Measurements from ENCODE around the gene CNN2. TPM values are rescaled to one million over a fixed set of nuclear protein-coding genes. Genes with fewer than 3 reads are reported as not detected.

The CNN2 gene
- polyA plus RNA-seq, 1 donor from 2014 or later = 42.8 TPM

GRCh38 chr19:1037621-1038064, 11.2 kb downstream of the CNN2 start:
- no peaks in the 10 kb centered on the region for H4K20me1 ChIP-seq (ENCODE audit: insufficient read depth)
- no peak overlapping the region for H3K9ac ChIP-seq (ENCODE audit: low read length)
- H3F3A ChIP-seq (ENCODE audit: insufficient read depth, low read length, poor library complexity, severe bottlenecking) = no peaks in the 10 kb centered on the region
- no peaks in the 10 kb centered on the region for H3K27me3 ChIP-seq (ENCODE audit: insufficient read depth, low read depth, low read length)
- no peaks in the 10 kb centered on the region for H3K9me3 ChIP-seq (ENCODE audit: low read length)
- H3K79me2 ChIP-seq (replicated peaks; ENCODE audit: insufficient read depth, low read length) = no peaks in the 10 kb centered on the region
- H3K4me2 ChIP-seq (ENCODE audit: low read length) = no peak overlapping the region
- H3K4me3 ChIP-seq (ENCODE audit: low read length) = no peak overlapping the region
- H3K27ac ChIP-seq (ENCODE audit: low read length) = no peak overlapping the region
- TF ChIP-seq CTCF (IDR thresholded peaks at IDR 0.05; ENCODE audit: poor library complexity, severe bottlenecking) (no peak), SMC3 (conservative IDR thresholded peaks at IDR 0.05; ENCODE audit: poor library complexity) (no peak), POLR2AphosphoS5 (IDR thresholded peaks at IDR 0.05) (no peak), EZH2 (IDR thresholded peaks at IDR 0.05; ENCODE audit: borderline replicate concordance, insufficient read depth, low read length, poor library complexity, severe bottlenecking) (no peak)
- H3K9me2 ChIP-seq (ENCODE audit: insufficient read depth, low read length) = no peaks in the 10 kb centered on the region
- no peaks in the 10 kb centered on the region for H3K36me3 ChIP-seq (ENCODE audit: insufficient read depth, low read length)
- H2AFZ ChIP-seq (ENCODE audit: low read depth, low read length) = no peak overlapping the region

GRCh38 chr19:1038978-1039645, 12.7 kb downstream of the CNN2 start:
- Histone ChIP-seq H3K4me2 (ENCODE audit: low read length) (peak overlapping the region; percentile 80), H3K36me3 (ENCODE audit: insufficient read depth, low read length) (no peaks in the 10 kb centered on the region), H3K4me3 (ENCODE audit: low read length) (peak overlapping the region; percentile 81), H3F3A (ENCODE audit: insufficient read depth, low read length, poor library complexity, severe bottlenecking) (no peaks in the 10 kb centered on the region), H3K9ac (ENCODE audit: low read length) (peak overlapping the region; percentile 41), H2AFZ (ENCODE audit: low read depth, low read length) (no peak overlapping the region), H4K20me1 (ENCODE audit: insufficient read depth) (no peaks in the 10 kb centered on the region), H3K27me3 (ENCODE audit: insufficient read depth, low read depth, low read length) (no peaks in the 10 kb centered on the region), H3K79me2 (replicated peaks; ENCODE audit: insufficient read depth, low read length) (no peaks in the 10 kb centered on the region), H3K9me2 (ENCODE audit: insufficient read depth, low read length) (no peaks in the 10 kb centered on the region), H3K9me3 (ENCODE audit: low read length) (no peaks in the 10 kb centered on the region), H3K27ac (ENCODE audit: low read length) (no peak overlapping the region)
- TF ChIP-seq SMC3 (conservative IDR thresholded peaks at IDR 0.05; ENCODE audit: poor library complexity) = no peak
- TF ChIP-seq POLR2AphosphoS5 (IDR thresholded peaks at IDR 0.05) = peak; percentile 27

- Histone ChIP-seq H3K79me2 (replicated peaks; ENCODE audit: insufficient read depth, low read length) (no peaks in the 10 kb centered on the region), H3K9ac (ENCODE audit: low read length) (peak within 1 kb of the TSS; percentile 73), H4K20me1 (ENCODE audit: insufficient read depth) (no peaks in the 10 kb centered on the region), H3K4me2 (ENCODE audit: low read length) (peak within 1 kb of the TSS; percentile 80), H3K9me3 (ENCODE audit: low read length) (no peaks in the 10 kb centered on the region), H2AFZ (ENCODE audit: low read depth, low read length) (peak within 1 kb of the TSS; percentile 14), H3K36me3 (ENCODE audit: insufficient read depth, low read length) (no peaks in the 10 kb centered on the region), H3K4me3 (ENCODE audit: low read length) (peak within 1 kb of the TSS; percentile 81), H3F3A (ENCODE audit: insufficient read depth, low read length, poor library complexity, severe bottlenecking) (no peaks in the 10 kb centered on the region), H3K27me3 (ENCODE audit: insufficient read depth, low read depth, low read length) (no peaks in the 10 kb centered on the region), H3K9me2 (ENCODE audit: insufficient read depth, low read length) (no peaks in the 10 kb centered on the region), H3K27ac (ENCODE audit: low read length) (peak within 1 kb of the TSS; percentile 50)
- peak; percentile 22 for TF ChIP-seq CTCF (IDR thresholded peaks at IDR 0.05; ENCODE audit: poor library complexity, severe bottlenecking)
- peak; percentile 25 for TF ChIP-seq RAD21 (conservative IDR thresholded peaks at IDR 0.05)
- TF ChIP-seq EP300 (conservative IDR thresholded peaks at IDR 0.05; ENCODE audit: poor library complexity, severe bottlenecking) = no peak
- TF ChIP-seq REST (IDR thresholded peaks at IDR 0.05; ENCODE audit: borderline replicate concordance) = no peak
- peak; percentile 70 for TF ChIP-seq MXI1 (conservative IDR thresholded peaks at IDR 0.05; ENCODE audit: poor library complexity, severe bottlenecking)
- TF ChIP-seq SMC3 (conservative IDR thresholded peaks at IDR 0.05; ENCODE audit: poor library complexity) = peak; percentile 22
- no peak for TF ChIP-seq EZH2 (IDR thresholded peaks at IDR 0.05; ENCODE audit: borderline replicate concordance, insufficient read depth, low read length, poor library complexity, severe bottlenecking)
- peak; percentile 83 for TF ChIP-seq POLR2AphosphoS5 (IDR thresholded peaks at IDR 0.05)
- peak; percentile 64 for TF ChIP-seq TAF1 (IDR thresholded peaks at IDR 0.05; ENCODE audit: low read depth)
Measured at GRCh38 chr19:1039646-1040475, 13.5 kb downstream of the CNN2 start, which contains the start of gene ABCA7. TSS of gene ABCA7 (plus strand) at chr19:1040107. CDS start at chr19:1041362, 1,255 bp downstream.

Measured in neural cell (in vitro differentiated cells).